HG03342 (cell line): ENCODE results near the gene EXOC4.
"Not testable (repeated sequence)": the region's sequence is repeated elsewhere in the genome, so short reads cannot be mapped to it uniquely, and the experiment has no call there.

Experiments
- ATAC-seq: cut with Tn5 transposase; IDR thresholded peaks from one replicate; pipeline ENCODE4 v1.9.1; 2021; ENCODE audit warnings: mild to moderate bottlenecking, moderate library complexity; ENCODE audit not compliant: unreplicated experiment

The EXOC4 gene

GRCh38 chr7:133252858-133253518 is at the start of gene EXOC4:
TSS of gene EXOC4 (plus strand) at chr7:133253078.
- peak; percentile 99 for ATAC-seq

GRCh38 chr7:133203490-133203889 is 49.4 kb upstream of the EXOC4 start:
- ATAC-seq = no peak

- no peak for ATAC-seq
Measured at GRCh38 chr7:133207687-133208086, 45.2 kb upstream of the EXOC4 start.

- not testable (repeated sequence) for ATAC-seq
Measured at GRCh38 chr7:133210817-133211216, 42.1 kb upstream of the EXOC4 start.

- ATAC-seq = not testable (repeated sequence)
Measured at GRCh38 chr7:133213772-133214171, 39.1 kb upstream of the EXOC4 start.

- ATAC-seq = no peak
Measured at GRCh38 chr7:133217773-133218172, 35.1 kb upstream of the EXOC4 start.

GRCh38 chr7:133230591-133231194 is 22.2 kb upstream of the EXOC4 start:
- no peak for ATAC-seq

GRCh38 chr7:133233142-133233541 is 19.7 kb upstream of the EXOC4 start:
- no peak for ATAC-seq

- no peak for ATAC-seq
Measured at GRCh38 chr7:133234961-133235875, 17.7 kb upstream of the EXOC4 start.

GRCh38 chr7:133237545-133237944 is 15.3 kb upstream of the EXOC4 start:
- no peak for ATAC-seq

GRCh38 chr7:133240302-133240701 is 12.6 kb upstream of the EXOC4 start:
- no peak for ATAC-seq

GRCh38 chr7:133246558-133246957 is 6.3 kb upstream of the EXOC4 start:
- ATAC-seq = no peak

GRCh38 chr7:133248901-133249300 is 4.0 kb upstream of the EXOC4 start:
- no peak for ATAC-seq

GRCh38 chr7:133252506-133252857 is 396 bp upstream of the EXOC4 start:
- ATAC-seq = no peak

- peak; percentile 14 for ATAC-seq
Measured at GRCh38 chr7:133253519-133253875, 619 bp downstream of the EXOC4 start.

- ATAC-seq = no peak
Measured at GRCh38 chr7:133255486-133255885, 2.6 kb downstream of the EXOC4 start.

- no peak for ATAC-seq
Measured at GRCh38 chr7:133258174-133258573, 5.3 kb downstream of the EXOC4 start.

- ATAC-seq = no peak
Measured at GRCh38 chr7:133265821-133266220, 12.9 kb downstream of the EXOC4 start.

- no peak for ATAC-seq
Measured at GRCh38 chr7:133268355-133268754, 15.5 kb downstream of the EXOC4 start.

- ATAC-seq = no peak
Measured at GRCh38 chr7:133272336-133272735, 19.5 kb downstream of the EXOC4 start.

- ATAC-seq = no peak
Measured at GRCh38 chr7:133273227-133273626, 20.3 kb downstream of the EXOC4 start.

- no peak for ATAC-seq
Measured at GRCh38 chr7:133274265-133274664, 21.4 kb downstream of the EXOC4 start.
